GM21447 (cell line): ENCODE data around the gene DNAH9.
"Not testable (repeated sequence)": the region's sequence is repeated elsewhere in the genome, so short reads cannot be mapped to it uniquely, and the experiment has no call there.

Experiments
- ATAC-seq: cut with Tn5 transposase; IDR thresholded peaks from one replicate; pipeline ENCODE4 v1.9.1; 2021; ENCODE audit not compliant: unreplicated experiment

DNAH9 gene

GRCh38 chr17:11898526-11899235 lies 300.4 kb downstream of the DNAH9 start:
- no peak for ATAC-seq

GRCh38 chr17:11899537-11899942 lies 301.3 kb downstream of the DNAH9 start:
- ATAC-seq = no peak

GRCh38 chr17:11900041-11900476 lies 301.8 kb downstream of the DNAH9 start:
- ATAC-seq = no peak

- ATAC-seq = no peak
Measured at GRCh38 chr17:11900655-11901054, 302.4 kb downstream of the DNAH9 start.

- no peak for ATAC-seq
Measured at GRCh38 chr17:11901931-11902330, 303.7 kb downstream of the DNAH9 start.

- no peak for ATAC-seq
Measured at GRCh38 chr17:11908711-11909146, 310.5 kb downstream of the DNAH9 start.

- ATAC-seq = no peak
Measured at GRCh38 chr17:11909348-11909747, 311.1 kb downstream of the DNAH9 start.

- no peak for ATAC-seq
Measured at GRCh38 chr17:11916091-11916490, 317.8 kb downstream of the DNAH9 start.

- no peak for ATAC-seq
Measured at GRCh38 chr17:11917415-11917814, 319.1 kb downstream of the DNAH9 start.

GRCh38 chr17:11921296-11921695 lies 323.0 kb downstream of the DNAH9 start:
- ATAC-seq = no peak

- no peak for ATAC-seq
Measured at GRCh38 chr17:11922638-11923037, 324.4 kb downstream of the DNAH9 start.

GRCh38 chr17:11924076-11924475 lies 325.8 kb downstream of the DNAH9 start:
- ATAC-seq = no peak

GRCh38 chr17:11925262-11926021 lies 327.2 kb downstream of the DNAH9 start:
- no peak for ATAC-seq

GRCh38 chr17:11928436-11928835 lies 330.2 kb downstream of the DNAH9 start:
- no peak for ATAC-seq

- ATAC-seq = no peak
Measured at GRCh38 chr17:11932337-11932898, 334.1 kb downstream of the DNAH9 start.

- no peak for ATAC-seq
Measured at GRCh38 chr17:11935734-11936406, 337.6 kb downstream of the DNAH9 start.

- no peak for ATAC-seq
Measured at GRCh38 chr17:11940904-11941303, 342.6 kb downstream of the DNAH9 start.

- ATAC-seq = not testable (repeated sequence)
Measured at GRCh38 chr17:11943086-11943485, 344.8 kb downstream of the DNAH9 start.

GRCh38 chr17:11943759-11944347 lies 345.6 kb downstream of the DNAH9 start:
- ATAC-seq = no peak

GRCh38 chr17:11944587-11944986 lies 346.3 kb downstream of the DNAH9 start:
- no peak for ATAC-seq

- no peak for ATAC-seq
Measured at GRCh38 chr17:11948789-11949188, 350.5 kb downstream of the DNAH9 start.
